HG03066 (cell line): ENCODE data around the gene LRRC28.

ENCODE experiments used
- ATAC-seq: cut with Tn5 transposase; IDR thresholded peaks from one replicate; pipeline ENCODE4 v1.9.1; 2021; ENCODE audit warnings: low read depth; ENCODE audit not compliant: unreplicated experiment

LRRC28 gene

GRCh38 chr15:99248000-99248715, 3.1 kb upstream of the LRRC28 start:
- ATAC-seq = no peak

- no peak for ATAC-seq
These were observed 1.9 kb upstream of the LRRC28 start, which contains the start of gene TTC23 for GRCh38 chr15:99249270-99249841. Gene TTC23, minus strand, starts transcription at chr15:99249581. Its CDS starts 20,869 bp downstream, at chr15:99228712.

DNA sequence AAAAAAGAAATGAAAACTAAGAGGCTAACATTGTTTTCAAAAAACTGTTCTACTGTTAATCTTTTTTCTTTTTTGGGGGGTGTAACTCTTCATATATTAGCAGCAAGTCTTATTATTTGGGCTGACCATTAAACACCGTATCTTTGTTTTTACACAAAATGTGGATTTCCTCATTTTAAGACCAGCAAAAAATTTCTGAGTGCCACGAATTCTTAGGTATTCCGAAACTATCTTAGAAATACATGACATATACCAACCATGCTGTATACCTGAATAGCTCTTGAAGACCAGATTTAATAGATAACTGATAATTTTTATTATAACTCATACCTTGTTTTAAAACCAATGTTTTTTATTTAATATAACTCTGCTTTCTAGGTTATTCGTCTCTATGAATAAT, 1.3 kb upstream of the LRRC28 start:
- ATAC-seq = no peak

DNA sequence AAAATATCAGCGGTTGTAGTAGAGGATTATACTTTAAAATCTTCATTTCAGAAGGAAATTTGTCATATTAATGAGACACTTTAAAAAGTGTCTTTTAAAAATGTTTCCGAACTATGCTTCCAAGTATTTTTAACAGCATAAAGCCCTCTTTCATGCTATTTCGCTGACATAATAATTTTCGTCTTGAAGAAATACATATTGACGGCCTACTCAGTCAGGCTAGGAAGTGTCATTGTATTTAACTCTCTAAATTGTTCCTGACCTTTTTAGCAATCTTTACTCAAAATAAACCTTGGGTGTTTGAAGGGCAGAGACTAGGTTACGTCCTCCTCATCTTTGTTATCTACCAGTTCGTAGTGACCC, 806 bp upstream of the LRRC28 start:
- no peak for ATAC-seq

- no peak for ATAC-seq
These were observed 1.0 kb downstream of the LRRC28 start for GRCh38 chr15:99252326-99252725.

DNA sequence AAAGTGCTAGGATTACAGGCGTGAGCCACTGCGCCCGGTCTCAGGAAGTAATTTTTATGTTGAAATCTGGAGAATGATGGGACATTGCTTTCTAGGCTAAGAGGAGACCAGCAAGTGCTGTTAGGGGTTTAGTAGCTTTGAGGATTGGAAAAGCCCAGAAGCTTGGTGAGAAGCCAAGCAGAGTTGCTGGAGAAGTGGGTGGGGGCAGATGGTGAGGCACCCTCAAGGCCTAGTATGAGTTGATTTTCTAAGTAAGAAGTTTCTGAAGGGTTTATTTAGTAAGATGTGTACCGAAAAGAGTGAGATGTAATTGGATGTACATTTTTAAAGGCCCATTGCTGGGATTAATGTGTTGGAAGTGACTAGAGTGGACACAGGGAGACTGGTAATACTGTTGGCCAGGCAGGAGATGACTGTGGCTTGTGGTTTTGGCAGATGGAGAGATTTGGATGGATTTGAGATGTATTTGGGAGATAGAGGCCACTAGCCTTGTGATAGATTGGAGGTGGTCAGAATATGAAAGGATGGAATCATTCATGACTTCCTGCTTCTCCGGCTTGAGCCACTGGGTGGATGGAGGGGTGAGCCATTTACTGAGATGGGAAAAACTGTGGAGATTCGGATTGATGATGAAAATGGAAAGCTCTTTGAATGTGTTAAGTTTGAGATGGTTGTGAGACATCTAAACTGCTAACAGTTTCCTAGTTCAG, 2.3 kb downstream of the LRRC28 start:
- no peak for ATAC-seq

- ATAC-seq = no peak
These were observed 5.9 kb downstream of the LRRC28 start for GRCh38 chr15:99257107-99257750.

DNA sequence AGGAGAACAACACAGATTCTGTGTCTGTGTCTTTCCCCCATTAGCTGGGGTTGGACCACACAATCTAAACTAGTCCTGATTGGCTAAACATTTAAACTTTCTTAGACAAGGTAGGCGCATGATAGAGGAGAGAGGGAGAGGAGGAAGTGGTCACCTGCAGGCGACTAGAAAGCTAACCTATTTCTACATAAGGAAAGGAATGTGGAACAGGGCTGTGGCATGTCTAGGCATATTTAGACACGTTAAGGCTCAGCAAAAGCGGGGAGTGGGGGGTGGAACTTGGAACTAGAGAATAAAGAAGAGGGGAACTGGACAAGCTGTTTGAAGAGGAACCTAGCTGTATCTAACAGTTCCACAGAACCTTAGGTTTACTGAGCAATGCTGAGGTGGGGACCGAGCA, 12.8 kb downstream of the LRRC28 start:
- ATAC-seq = no peak

DNA sequence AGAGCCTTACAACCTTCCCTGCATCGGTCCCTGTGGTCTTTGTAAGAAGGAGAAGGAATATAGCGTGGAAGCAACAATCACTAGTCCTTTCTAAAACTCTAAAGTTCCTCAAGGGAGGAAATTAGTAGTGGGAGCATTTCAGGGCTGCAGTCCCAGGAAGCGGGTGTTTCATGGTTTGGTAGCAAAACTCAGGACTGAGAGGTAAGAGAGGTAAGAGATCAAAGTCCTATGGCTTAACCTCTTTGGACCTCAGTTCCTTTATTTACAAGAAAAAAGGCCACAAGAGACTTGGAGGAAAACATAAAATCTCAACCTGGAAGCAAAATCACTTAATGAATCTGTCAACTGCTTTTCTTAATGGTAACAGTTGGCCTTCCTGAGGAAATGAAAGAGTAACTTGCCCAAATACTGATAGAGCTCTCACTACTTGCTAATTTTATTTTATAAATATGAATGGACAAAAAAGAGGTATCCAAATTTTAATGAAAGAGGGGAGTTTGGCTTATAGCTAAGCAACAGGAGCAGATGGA, 14.3 kb downstream of the LRRC28 start:
- no peak for ATAC-seq

DNA sequence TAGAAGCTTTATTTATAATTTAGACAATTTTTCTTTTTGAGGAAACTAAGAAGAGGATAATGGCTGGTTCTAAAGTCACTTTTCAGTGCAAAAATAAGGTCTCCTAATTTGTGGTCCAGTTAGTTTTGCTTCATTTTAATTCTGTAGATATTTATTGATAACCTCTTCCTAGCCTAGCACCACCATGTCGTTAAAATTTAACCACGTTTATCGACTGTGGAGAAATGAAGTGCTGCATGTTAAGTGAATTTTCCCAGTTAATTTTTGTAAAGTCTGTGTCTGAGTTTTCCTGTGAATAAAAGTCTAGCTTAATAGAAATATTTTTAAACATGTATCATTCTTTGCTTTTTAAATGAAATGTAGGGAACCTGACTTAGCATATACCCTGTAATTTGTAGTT, 16.7 kb downstream of the LRRC28 start:
- ATAC-seq = no peak

GRCh38 chr15:99268431-99268830, 17.1 kb downstream of the LRRC28 start:
- ATAC-seq = no peak

- no peak for ATAC-seq
These were observed 22.5 kb downstream of the LRRC28 start for GRCh38 chr15:99273801-99274200.

- ATAC-seq = no peak
These were observed 23.8 kb downstream of the LRRC28 start for GRCh38 chr15:99275061-99275460.

- ATAC-seq = no peak
These were observed 24.3 kb downstream of the LRRC28 start for GRCh38 chr15:99275525-99276128.

GRCh38 chr15:99279290-99279689, 28.0 kb downstream of the LRRC28 start:
- no peak for ATAC-seq

DNA sequence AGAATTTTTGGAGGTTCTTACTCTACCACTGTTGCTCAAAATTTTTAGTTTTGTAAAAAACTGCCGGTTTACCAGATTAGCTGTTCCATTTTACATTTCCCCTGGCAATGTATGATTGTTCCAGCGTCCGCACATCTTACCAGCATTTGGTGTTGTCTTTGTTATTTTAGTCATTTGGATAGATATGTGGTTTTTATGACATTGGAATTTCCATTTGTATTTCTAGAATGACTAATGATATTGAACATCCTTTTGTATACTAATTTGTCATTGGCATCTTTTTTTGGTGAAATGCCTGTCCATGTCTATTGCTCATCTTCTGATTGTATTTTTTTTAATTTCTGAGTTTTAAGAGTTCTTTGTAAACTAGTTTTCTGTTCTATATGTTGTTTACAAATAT, 28.5 kb downstream of the LRRC28 start:
- ATAC-seq = no peak

DNA sequence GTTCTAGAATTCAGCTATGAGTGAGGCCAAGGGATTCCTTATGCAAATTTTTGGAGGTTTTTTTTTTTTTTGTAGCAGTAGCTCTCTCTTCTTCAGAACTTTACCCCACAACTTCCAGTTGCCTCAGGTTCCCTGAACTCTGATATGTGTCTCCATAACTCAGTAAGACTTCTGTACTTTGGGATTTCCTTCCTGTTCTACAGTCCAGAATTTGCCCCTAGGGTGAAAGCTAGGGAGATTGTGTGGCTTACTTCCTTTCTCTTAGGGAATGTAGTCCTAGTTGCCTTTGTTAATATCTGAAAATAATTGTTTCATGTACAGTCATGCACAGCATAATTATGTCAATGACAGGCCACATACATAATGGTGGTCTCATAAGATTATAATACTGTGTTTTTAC, 30.8 kb downstream of the LRRC28 start:
- ATAC-seq = no peak

- no peak for ATAC-seq
These were observed 31.3 kb downstream of the LRRC28 start for GRCh38 chr15:99282586-99282985.

- no peak for ATAC-seq
These were observed 32.4 kb downstream of the LRRC28 start for GRCh38 chr15:99283717-99284116.

- no peak for ATAC-seq
These were observed 40.4 kb downstream of the LRRC28 start for GRCh38 chr15:99291643-99292042.

DNA sequence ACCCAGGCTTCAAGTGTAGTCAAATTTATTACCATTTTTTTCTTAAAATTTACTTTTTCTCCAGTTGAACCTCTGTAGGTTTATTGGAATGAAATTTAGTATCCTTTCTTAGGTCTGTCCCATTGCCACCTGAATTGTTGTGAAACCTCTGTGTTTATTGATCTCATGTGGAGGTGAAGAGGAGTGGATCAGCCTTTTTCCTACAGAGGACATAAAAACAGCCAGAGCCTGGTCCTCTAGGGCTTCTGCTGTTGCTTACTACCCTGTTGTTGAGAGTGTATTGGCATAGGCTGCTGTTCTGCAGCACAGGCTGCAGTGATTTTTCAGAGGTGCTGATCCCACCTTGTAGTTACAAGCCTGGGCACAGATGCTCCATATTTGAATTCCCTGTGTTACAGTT, 44.6 kb downstream of the LRRC28 start:
- no peak for ATAC-seq
